NCI-H446 treated with DMSO at 0.1 percent for 48 hours (cell line): ENCODE measurements around the gene FLT3LG.
A peak's percentile ranks its signal among the peaks of the same experiment; 100 is the strongest.

Experiments used
- DNase-seq: peaks from one replicate; lab custom pipeline; 2025; lab: John Stamatoyannopoulos, UW

The FLT3LG gene

GRCh38 chr19:49515767-49516166, 41.8 kb downstream of the FLT3LG start:
- DNase-seq = no peak

- no peak for DNase-seq
Observed at GRCh38 chr19:49518033-49518432, 44.0 kb downstream of the FLT3LG start.

GRCh38 chr19:49520705-49521319, 46.8 kb downstream of the FLT3LG start:
- no peak for DNase-seq

- no peak for DNase-seq
Observed at GRCh38 chr19:49524812-49525455, 50.9 kb downstream of the FLT3LG start.

GRCh38 chr19:49528211-49528771, 54.3 kb downstream of the FLT3LG start:
- DNase-seq = no peak

GRCh38 chr19:49530708-49531107, 56.7 kb downstream of the FLT3LG start:
- no peak for DNase-seq

GRCh38 chr19:49533551-49534488, 59.8 kb downstream of the FLT3LG start:
- peak; percentile 42 for DNase-seq

GRCh38 chr19:49534632-49535385, 60.8 kb downstream of the FLT3LG start:
- DNase-seq = no peak
